GM19467 (cell line): ENCODE results near the gene ZNF132.
"Not testable (repeated sequence)": the region's sequence is repeated elsewhere in the genome, so short reads cannot be mapped to it uniquely, and the experiment has no call there.

Experiments used
- ATAC-seq: cut with Tn5 transposase; IDR thresholded peaks from one replicate; pipeline ENCODE4 v1.9.1; 2021; ENCODE audit warnings: mild to moderate bottlenecking, moderate library complexity; ENCODE audit not compliant: unreplicated experiment

ZNF132 gene

DNA sequence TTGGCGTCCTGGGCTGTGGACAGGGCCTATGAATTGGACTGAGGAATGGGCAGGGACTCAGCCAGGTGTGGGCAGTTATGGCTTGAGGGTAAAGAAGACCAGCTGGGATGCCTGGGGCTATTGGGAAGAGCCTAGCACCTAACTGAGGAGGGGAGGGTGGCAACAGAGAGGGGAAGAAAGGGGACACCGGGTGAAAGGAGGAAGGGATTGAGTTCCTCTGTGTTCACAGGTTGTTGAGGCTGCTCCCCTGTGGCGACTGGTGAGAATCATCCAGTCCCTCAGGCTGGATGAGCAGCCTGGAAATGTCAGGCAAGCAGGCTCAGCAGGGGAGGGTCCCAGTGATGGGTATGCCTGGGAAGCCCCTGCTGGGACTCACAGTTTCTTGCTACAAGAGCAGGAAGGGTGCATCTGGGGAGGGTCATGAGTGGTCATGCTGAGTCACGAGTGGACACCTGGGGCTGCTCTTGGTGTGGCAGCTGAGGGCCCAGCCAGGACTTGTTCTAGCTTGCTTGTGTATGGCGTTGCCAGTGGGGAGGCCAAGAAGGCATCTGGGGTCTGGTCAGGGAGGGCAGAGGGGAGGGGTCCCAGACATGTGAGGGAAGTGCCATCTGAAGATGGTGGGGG lies 28.4 kb upstream of the ZNF132 start:
- ATAC-seq: no peak

DNA sequence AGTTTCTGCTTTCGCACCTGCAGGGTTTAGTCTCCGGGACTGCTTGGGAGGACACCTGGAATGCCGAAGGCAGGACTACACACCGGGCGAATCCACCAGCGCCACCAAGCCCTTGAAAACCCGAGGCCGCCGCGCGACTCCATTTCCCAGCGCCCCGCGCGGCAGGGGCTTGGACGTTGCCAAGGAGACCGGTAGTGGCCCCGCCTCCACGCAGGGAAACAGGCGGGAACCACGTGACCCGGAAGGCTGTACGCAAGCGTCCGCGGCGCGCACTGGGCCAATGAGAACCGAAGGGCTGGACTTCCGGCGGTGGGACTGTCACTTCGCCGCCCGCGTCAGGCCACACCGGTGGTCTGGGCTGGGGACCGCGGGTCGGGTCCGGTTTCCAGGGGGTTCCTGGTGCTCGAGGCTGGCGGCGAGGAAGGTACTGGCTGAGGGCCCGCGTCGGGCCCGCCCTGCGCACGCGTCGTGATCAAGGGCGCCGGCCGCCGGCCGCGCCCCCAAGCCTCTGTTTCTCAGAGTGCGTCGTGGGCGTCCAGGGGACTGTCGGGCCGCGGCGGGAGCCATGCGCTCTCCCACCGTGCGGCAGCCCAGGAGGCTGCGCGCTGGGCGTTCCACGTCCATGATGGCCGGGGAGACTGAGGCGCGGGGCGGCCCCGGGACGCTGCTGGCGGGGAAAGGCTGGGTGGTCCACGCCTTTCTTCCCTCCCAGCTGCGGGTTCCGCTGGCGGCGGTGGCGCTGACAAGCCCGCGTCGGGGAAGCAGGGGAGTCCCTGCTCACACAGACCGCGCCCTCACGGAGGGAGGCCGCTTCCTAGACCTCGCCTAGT lies 27.0 kb upstream of the ZNF132 start, which contains the start of gene ZNF324:
Gene ZNF324 (plus strand): TSS at position 321 of the 830 bp plus-strand sequence. CDS start 2,106 bp downstream, outside the sequence.
- peak; percentile 92 for ATAC-seq

DNA sequence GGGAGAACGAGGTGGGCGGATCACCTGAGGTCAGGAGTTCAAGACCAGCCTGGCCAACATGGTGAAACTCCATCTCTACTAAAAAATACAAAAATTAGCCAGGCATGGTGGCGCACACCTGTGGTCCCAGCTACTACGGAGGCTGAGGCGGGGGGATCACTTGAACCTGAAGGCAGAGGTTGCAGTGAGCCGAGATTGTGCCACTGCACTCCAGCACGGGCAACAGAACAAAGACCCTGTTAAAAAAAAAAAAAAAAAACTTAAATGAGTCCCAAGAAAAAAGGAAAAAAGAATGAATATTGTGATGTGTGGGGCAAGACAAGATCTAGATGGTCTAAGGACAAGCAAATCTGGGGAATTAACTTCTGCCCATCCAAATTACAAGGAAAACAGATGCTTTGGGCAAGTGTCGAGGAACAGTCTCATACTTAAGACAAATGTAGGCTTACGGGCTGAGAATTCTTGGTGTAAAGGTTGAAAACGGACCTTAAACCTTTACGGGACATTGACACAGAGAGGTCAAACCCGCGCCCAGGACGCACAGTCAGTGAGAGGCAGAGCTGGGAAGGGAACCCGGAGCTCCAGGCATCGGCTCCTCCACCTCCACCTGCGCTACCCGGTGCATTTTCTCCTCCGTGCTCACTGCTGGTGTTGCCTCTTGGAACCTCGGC lies 26.3 kb upstream of the ZNF132 start:
- ATAC-seq: peak; percentile 24

DNA sequence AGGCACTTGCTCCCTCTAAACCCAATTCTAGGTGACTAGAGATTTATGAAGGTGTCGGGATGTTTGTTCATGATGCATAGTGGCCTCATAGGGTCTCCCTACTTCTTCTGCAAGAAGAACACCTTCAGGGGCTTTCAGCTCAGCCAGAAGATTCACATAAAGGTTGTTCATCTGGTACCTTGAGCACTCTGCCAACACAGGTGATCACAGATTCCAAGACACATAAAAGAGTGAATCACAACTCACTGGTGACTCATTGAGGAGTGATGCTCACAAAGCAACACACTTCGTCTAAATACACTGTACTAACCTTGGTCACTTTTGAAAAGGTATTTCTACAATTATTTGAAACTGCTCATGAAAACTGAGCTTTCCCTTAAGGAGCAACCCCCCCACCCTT lies 20.1 kb upstream of the ZNF132 start:
- no peak for ATAC-seq

DNA sequence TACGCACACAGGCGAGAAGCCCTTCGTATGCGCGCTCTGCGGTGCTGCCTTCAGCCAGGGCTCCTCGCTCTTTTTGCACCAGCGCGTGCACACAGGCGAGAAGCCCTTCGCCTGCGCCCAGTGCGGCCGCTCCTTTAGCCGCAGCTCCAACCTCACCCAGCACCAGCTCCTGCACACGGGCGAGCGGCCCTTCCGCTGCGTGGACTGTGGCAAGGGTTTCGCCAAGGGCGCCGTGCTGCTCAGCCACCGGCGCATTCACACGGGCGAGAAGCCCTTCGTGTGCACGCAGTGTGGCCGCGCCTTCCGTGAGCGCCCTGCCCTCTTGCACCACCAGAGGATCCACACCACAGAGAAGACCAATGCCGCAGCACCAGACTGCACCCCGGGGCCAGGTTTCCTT lies 16.2 kb upstream of the ZNF132 start:
- ATAC-seq: no peak

DNA sequence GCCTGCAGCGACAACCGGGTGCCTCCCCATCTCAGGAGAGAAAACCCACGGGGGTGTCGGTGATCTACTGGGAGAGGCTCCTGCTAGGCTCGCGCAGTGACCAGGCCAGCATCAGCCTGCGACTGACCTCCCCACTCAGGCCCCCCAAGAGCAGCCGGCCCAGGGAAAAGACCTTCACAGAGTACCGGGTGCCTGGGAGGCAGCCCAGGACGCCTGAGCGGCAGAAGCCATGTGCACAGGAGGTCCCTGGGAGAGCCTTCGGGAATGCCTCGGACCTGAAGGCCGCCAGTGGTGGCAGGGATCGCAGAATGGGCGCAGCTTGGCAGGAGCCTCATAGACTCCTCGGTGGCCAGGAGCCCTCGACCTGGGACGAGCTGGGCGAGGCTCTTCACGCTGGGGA lies 15.4 kb upstream of the ZNF132 start:
- no peak for ATAC-seq

DNA sequence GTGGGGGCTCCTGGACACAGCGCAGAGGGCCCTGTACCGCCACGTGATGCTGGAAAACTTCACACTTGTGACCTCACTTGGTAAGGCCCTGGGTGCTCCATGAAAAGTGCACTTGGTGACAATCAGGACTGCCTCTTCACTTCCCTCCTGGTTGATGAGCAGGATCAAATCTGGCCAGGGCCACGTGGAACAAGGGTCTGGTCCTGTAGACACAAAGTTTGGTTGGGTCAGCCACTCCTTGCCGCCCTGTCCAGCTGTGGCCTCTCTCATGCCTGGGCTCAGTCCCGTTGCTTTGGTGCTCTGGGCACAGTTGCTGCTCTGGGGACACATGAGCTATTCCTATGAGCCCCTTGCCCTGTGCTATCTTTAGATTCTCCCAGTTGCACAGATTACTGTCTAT lies 13.8 kb upstream of the ZNF132 start:
- ATAC-seq: no peak

DNA sequence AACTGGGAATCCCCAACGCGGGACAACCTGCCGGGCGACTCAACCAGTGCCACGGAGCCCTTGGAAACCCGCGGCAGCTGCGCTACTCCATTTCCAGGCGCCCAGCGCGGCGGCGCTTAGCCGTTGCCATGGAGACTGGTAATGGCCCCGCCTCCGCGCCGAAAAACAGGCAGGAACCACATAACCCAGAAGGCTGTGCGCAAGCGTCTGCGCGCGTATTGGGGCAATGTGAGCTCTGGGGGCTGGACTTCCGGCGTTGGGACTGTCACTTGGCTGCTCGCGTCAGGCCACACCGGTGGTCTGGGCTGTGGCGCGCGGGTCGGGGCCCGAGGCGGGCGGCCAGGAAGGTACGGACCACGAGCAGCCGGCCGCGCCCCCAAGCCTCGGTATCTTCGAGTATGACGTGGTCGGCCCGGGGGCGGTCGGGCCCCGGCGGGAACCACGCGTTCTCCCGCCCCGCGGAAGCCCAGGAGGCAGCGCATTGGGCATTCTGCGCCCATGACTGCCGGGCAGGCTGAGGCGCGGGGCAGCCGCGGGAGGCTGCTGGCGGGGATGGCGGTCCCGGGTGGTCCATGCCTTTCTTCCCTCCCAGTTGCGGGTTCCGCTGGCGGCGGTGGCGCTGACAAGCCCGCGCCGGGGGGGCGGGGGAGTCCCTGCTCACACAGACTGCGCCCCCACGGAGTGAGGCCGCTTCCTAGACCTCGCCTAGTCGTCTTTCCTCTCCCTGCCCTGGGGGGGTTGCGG lies 11.6 kb upstream of the ZNF132 start, which contains the start of gene ZNF324B:
Gene ZNF324B (plus strand): TSS at position 265 of the 744 bp plus-strand sequence. CDS start 2,080 bp downstream, outside the sequence.
- peak; percentile 90 for ATAC-seq

DNA sequence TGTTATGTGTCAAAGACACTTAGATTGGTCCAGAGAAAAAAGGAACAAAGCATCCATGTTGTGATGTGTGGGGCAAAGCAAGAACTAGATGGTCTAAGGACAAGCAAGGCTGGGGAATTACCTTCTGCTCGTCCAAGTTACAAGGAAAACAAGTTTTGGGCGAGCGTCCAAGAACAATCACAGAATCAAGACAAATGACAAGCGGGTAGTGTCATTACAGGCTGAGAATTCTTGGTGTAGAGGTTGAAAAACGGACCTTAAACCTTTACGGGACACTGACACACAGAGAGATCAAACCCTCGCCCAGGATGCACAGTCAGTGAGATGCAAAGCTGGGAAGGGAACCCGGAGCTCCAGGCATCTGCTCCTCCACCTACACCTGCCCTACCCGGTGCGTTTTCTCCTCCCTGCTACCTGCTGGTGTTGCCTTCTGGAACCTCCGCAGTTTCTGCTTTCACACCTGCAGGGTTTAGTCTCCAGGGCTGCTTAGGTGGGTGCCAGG lies 11.0 kb upstream of the ZNF132 start:
- no peak for ATAC-seq

DNA sequence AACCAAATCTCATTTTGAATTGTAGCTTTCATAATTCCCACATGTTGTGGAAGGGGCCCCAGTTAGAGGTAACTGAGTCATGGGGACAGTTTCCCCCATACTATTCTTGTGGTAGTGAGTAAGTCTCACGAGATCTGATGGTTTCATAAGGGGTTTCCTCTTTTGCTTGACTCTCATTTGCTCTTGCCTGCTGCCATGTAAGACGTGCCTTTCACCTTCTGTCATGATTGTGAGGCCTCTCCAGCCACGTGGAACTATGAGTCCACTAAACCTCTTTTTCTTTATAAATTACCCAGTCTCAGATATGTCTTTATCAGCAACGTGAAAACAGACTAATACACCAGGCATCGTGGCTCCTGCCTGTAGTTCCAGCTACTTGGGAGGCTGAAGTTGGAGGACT lies 10.0 kb upstream of the ZNF132 start:
- not testable (repeated sequence) for ATAC-seq

DNA sequence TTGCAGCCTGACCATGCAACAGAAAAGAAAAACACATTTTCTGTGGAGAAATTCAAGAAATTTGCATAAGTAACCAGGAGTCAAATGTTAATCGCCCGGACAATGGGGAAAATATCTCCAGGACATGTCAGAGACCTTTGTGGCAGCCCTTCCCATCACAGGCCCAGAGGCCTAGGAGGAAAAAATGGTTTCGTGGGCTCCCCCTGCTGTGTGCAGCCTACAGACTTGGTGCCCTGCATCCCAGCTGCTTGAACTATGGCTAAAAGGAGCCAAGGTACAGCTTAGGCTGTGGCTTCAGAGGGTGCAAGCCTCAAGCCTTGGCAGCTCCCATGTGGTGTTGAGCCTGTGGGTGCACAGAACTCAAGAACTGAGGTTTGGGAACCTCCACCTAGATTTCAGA lies 8.9 kb upstream of the ZNF132 start:
- not testable (repeated sequence) for ATAC-seq

DNA sequence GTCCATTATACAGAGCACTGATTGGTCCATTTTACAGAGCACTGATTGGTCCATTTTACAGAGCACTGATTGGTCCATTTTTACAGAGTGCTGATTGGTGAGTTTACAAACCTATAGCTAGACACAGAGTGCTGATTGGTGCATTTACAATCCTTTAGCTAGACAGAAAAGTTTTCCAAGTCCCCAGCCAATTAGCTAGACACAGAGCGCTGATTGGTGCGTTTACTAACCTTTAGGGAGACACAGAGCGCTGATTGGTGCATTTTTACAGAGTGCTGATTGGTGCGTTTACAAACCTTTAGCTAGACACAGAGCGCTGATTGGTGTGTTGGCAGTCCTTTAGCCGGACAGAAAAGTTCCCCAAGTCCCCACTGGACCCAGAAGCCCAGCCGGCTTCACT lies 3.0 kb upstream of the ZNF132 start:
- not testable (repeated sequence) for ATAC-seq

DNA sequence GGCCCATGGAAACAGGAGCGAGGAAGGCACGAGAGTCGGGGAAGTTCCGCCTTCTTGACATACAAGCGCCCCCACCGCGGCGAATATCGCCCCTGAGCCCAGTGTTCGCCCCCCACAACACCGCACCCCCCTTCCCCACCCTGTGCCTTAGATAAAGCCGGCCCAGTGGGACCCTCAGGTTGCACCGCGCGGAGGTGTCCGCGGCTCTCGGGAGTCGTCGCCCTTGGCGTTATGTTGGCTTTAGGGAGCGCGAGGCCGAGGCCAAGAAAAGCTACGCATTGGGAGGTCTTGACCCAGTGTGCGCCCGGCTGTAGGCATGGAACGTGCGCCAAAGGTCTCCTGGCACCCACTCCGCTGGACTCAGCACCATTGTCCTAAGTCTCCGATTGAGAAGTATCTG lies 603 bp upstream of the ZNF132 start:
- ATAC-seq: no peak

DNA sequence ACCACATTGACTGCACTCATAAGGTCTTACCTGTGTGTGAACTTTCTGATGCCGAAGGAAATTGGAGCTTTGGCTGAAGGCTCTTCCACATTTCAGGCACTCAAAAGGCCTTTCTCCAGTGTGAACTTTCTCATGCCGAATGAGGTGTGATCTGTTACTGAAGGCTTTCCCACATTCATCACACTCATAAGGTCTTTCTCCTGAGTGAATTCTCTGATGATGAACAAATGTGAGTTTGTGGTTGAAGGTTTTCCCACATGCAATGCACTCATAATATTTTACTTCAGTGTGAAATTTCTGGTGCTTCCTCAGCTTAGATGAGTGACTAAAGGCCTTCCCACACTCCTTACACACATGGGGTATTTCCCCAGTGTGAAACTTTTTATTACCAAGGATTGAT lies 5.7 kb downstream of the ZNF132 start:
- ATAC-seq: no peak

DNA sequence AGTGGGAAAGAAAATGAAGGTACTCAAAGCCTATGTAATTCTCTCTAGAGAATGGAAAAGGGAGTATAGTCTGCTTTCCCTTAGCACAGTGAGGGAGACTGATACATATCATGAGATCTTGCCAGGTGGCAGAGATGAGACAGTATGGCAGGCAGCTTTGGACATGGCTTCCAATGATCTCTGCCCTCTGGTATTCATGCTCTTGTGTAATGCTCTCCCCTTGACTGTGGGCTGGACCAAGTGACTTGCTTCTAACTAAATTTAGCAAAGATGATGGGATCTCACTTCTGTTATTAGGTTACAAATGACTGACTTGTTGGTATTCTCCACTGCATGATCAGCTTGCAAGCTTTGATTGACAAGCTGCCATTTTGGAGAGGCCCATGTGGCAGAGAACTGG lies 10.2 kb downstream of the ZNF132 start:
- ATAC-seq: no peak

DNA sequence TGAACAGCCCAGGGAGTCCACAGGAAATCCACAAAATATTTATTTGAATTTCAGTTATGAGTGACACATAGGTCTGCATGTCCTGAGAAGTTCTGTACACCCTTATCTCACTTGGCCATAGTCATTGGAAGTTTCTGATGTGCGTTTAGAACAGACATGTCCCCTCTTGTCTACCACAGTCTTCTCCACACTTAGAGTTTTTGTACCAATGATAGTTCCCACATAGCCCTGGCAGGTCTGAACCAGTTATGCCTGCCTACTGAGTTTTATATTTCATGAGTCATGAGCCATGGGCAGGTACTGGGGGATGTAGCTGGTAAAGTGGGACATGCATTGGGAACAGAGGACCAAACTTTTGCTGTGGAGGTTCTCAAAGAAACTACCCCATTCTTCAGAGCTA lies 11.3 kb downstream of the ZNF132 start:
- ATAC-seq: no peak

DNA sequence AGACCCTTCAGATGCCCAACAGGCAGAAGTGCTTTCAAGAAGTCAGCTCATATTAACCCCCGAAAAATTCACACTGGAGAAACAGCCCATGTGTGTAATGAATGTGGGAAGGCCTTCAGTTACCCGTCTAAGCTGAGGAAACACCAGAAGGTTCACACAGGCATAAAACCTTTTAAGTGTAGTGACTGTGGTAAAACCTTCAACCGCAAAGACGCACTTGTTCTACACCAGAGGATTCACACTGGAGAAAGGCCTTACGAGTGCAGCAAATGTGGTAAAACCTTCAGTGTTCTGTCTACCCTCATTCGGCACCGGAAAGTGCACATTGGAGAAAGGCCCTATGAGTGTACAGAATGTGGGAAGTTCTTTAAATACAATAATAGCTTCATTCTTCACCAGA lies 22.9 kb downstream of the ZNF132 start:
- ATAC-seq: no peak

DNA sequence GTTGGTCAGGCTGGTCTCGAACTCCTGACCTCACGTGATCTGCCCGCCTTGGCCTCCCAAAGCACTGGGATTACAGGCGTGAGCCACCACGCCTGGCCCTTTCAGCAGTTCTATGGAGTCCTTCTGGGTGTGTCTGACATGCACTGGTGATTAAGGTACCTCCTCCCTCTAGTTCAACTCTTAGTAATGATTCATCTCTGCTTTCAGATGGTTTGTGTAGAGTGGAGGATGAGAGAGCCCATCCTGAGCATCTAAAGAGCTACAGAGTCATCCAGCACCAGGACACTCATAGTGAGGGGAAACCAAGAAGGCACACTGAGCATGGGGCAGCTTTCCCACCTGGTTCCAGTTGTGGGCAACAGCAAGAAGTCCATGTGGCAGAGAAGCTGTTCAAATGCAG lies 23.3 kb downstream of the ZNF132 start:
- no peak for ATAC-seq

DNA sequence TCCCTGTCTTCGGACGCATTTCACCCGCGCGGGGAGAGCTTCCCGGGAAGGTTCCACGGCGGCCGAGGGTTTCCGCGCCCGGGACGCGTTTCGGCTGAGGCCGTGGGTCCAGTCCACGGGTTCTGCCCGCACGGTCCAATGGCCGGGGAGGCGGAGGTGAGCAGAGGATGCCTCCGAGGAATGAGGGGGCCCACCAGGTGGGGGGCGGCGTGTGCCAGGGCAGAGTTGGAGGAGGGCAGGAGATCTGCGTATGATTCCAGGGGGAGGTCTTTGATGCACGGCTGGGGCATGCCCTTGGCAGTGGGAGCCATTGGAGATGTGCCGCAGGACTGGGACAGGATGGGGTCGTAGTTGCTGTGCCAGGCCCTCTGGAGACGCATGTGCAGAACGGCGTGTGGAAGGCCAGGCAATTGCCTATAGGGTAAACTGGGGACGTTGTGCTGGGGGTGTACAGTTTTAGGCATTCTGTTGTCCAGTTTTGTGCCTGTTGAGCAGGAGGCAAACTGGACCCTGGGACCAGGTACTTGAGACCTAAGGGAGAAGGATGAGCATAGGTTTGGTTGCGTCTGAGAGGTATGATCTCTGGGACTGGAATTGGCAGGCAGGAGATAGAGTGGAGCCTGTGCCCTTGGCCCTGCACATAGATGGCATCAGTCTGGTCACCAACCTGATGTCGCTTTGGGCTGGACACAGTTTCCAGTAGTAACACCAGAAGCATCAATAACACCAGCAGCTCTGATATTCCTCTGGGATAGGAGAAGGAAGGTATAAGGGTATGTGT lies 30.8 kb downstream of the ZNF132 start:
- ATAC-seq: no peak
